Astrocyte of the spinal cord (primary cell): Measurements from ENCODE around the gene CIP2A.
A peak's percentile ranks its signal among the peaks of the same experiment; 100 is the strongest.

Experiments used
- DNase-seq: peaks from one replicate; pipeline ENCODE4 v3.0.0; 2011; ENCODE audit warnings: low read depth, low spot score
- H3K4me3 ChIP-seq: 2 replicates; pipeline ENCODE4 v1.5.1; 2011; ENCODE audit warnings: low read depth, mild to moderate bottlenecking, low read length, moderate library complexity
- CTCF ChIP-seq: IDR thresholded peaks from 2 replicates; pipeline ENCODE4 v1.5.1; 2012; ENCODE audit warnings: low read depth, mild to moderate bottlenecking, low read length, inconsistent platforms
- in situ Hi-C: cut with HindIII; loops from 2 replicates; pipeline ENCODE4 v1.10.0; 2017; ENCODE audit warnings: low sequenced_read_pairs

The CIP2A gene

GRCh38 chr3:108598375-108598774 lies 9.1 kb upstream of the CIP2A start:
- no peak for DNase-seq
- H3K4me3 ChIP-seq, result no peak overlapping the region
- in situ Hi-C loops, result no loop called here
- TF ChIP-seq CTCF, result no peak

GRCh38 chr3:108595321-108595720 lies 6.1 kb upstream of the CIP2A start:
- in situ Hi-C loops, result no loop called here
- TF ChIP-seq CTCF, result no peak
- H3K4me3 ChIP-seq, result no peak overlapping the region
- DNase-seq, result no peak

GRCh38 chr3:108590460-108590859 lies 1.2 kb upstream of the CIP2A start:
- no peak for DNase-seq
- H3K4me3 ChIP-seq, result peak overlapping the region; percentile 74
- TF ChIP-seq CTCF, result no peak
- in situ Hi-C loops, result no loop called here

- no peak for TF ChIP-seq CTCF
- in situ Hi-C loops, result no loop called here
- peak overlapping the region; percentile 74 for H3K4me3 ChIP-seq
- DNase-seq, result no peak
These were observed 723 bp upstream of the CIP2A start for GRCh38 chr3:108589998-108590323.

- in situ Hi-C loops, result no loop called here
- peak overlapping the region; percentile 74 for H3K4me3 ChIP-seq
- no peak for TF ChIP-seq CTCF
- no peak for DNase-seq
These were observed 637 bp downstream of the CIP2A start for GRCh38 chr3:108588601-108589000.

- no peak overlapping the region for H3K4me3 ChIP-seq
- in situ Hi-C loops, result no loop called here
- DNase-seq, result no peak
- no peak for TF ChIP-seq CTCF
These were observed 11.2 kb downstream of the CIP2A start for GRCh38 chr3:108578064-108578463.

GRCh38 chr3:108569336-108569735 lies 19.9 kb downstream of the CIP2A start:
- H3K4me3 ChIP-seq, result no peak overlapping the region
- in situ Hi-C loops, result no loop called here
- DNase-seq, result no peak
- TF ChIP-seq CTCF, result no peak
